Panc1 (cell line): ENCODE measurements around the gene PTPRR.

Experiments used
- POLR2AphosphoS5 ChIP-seq: IDR thresholded peaks from 2 replicates; pipeline ENCODE4 v1.6.1; 2012; ENCODE audit warnings: mild to moderate bottlenecking, low read depth, low read length, moderate library complexity
- REST ChIP-seq, 2 experiments: IDR thresholded peaks; 2 replicates each; pipeline ENCODE4 v1.6.1; 2011 to 2012; ENCODE audit warnings: low read depth in 2 of 2, control low read depth in 1 of 2, low read length in 1 of 2, mild to moderate bottlenecking in 1 of 2, moderate library complexity in 1 of 2; ENCODE audit not compliant: insufficient read depth in 1 of 2
- TCF7L2 ChIP-seq: IDR thresholded peaks from 2 replicates; pipeline ENCODE4 v1.6.1; 2011; ENCODE audit warnings: mild to moderate bottlenecking, low read depth, low read length, inconsistent platforms
- TF ChIP-seq, protein P1 (sequence below): fragments of 450-650 bp; IDR thresholded peaks from 2 replicates; pipeline ENCODE4 v1.5.1; 2017; ENCODE audit warnings: mild to moderate bottlenecking

DNA sequence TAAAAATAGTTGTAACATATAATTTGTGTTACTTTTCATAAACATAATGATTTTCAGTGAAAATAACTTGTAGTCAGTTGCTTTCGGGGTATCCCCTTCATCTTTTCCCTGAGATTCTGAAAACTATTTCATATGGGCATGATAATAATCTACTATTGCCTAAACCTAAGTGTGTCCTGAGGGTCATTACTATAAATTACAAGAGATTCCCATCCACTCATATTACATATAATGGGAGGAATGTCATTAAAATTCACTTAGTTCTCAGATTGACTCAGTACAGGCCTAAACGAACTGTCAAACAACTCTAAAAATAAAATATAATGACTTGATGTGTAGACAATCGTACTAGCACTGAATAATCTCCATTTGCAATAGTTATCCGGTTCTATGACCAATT, 72.7 kb downstream of the PTPRR start:
- TF ChIP-seq, protein P1, sequence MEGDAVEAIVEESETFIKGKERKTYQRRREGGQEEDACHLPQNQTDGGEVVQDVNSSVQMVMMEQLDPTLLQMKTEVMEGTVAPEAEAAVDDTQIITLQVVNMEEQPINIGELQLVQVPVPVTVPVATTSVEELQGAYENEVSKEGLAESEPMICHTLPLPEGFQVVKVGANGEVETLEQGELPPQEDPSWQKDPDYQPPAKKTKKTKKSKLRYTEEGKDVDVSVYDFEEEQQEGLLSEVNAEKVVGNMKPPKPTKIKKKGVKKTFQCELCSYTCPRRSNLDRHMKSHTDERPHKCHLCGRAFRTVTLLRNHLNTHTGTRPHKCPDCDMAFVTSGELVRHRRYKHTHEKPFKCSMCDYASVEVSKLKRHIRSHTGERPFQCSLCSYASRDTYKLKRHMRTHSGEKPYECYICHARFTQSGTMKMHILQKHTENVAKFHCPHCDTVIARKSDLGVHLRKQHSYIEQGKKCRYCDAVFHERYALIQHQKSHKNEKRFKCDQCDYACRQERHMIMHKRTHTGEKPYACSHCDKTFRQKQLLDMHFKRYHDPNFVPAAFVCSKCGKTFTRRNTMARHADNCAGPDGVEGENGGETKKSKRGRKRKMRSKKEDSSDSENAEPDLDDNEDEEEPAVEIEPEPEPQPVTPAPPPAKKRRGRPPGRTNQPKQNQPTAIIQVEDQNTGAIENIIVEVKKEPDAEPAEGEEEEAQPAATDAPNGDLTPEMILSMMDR: no peak
- TF ChIP-seq REST (IDR thresholded peaks at IDR 0.05; ENCODE audit: insufficient read depth in 1 of 2, low read depth in 2 of 2, low read length in 1 of 2) (no peak), POLR2AphosphoS5 (no peak), TCF7L2 (no peak)
